ENCODE data around the gene TSPAN31. TPM values are rescaled to one million over a fixed set of nuclear protein-coding genes. Genes with fewer than 3 reads are reported as not detected.

Gene TSPAN31
- total and polyA plus RNA-seq, 2 experiments from 2014 or later = 47.2 to 70.8 TPM

GRCh38 chr12:57760347-57760982, 15.6 kb downstream of the TSPAN31 start:
- DNase-seq = no peak
- H3K27me3 ChIP-seq (replicated peaks; ENCODE audit: insufficient read depth) = peaks cover 20% of the 10 kb centered on the region

GRCh38 chr12:57761391-57761998, 16.7 kb downstream of the TSPAN31 start:
- H3K36me3 ChIP-seq (ENCODE audit: low read depth) = no peaks in the 10 kb centered on the region
- TF ChIP-seq EZH2phosphoT487 (IDR thresholded peaks at IDR 0.05; ENCODE audit: insufficient read depth, low read depth) = no peak
- no peak for TF ChIP-seq EZH2 (IDR thresholded peaks at IDR 0.05; ENCODE audit: insufficient read depth, poor library complexity, severe bottlenecking)
- no peak overlapping the region for H2AFZ ChIP-seq
- no peak overlapping the region for H3K27ac ChIP-seq
- no peaks in the 10 kb centered on the region for H4K20me1 ChIP-seq (ENCODE audit: insufficient read depth)
- peaks cover 4% of the 10 kb centered on the region; the same call in 1 of the 2 replicates for H3F3A ChIP-seq (ENCODE audit: insufficient read depth)
- no peak overlapping the region for H3K4me3 ChIP-seq
- no peaks in the 10 kb centered on the region for H3K79me2 ChIP-seq (ENCODE audit: insufficient read depth)
- no peak overlapping the region for H3K4me2 ChIP-seq (ENCODE audit: unreplicated experiment)
- no peaks in the 10 kb centered on the region for H3K9me2 ChIP-seq (ENCODE audit: insufficient read depth)
- no peaks in the 10 kb centered on the region for H3K9me3 ChIP-seq (ENCODE audit: low read depth)
- in situ Hi-C loops (cut with MboI) = no loop called here
- H3K27me3 ChIP-seq (replicated peaks; ENCODE audit: insufficient read depth) = peaks cover 19% of the 10 kb centered on the region
- DNase-seq = no peak
- WGBS, 2 experiments (ENCODE audit: low coverage in 1 of 2, low lambda C conversion rate in 2 of 2, missing lambda C conversion rate in 2 of 2) = 68 to 71% methylated on average over 4 of the region's 4 CpGs
- H3K4me1 ChIP-seq (ENCODE audit: insufficient read depth) = no peaks in the 10 kb centered on the region
- H3K9ac ChIP-seq = no peak overlapping the region

More at GRCh38 chr12:57760347-57760982, 15.6 kb downstream of the TSPAN31 start:
- H3K79me2 ChIP-seq (ENCODE audit: insufficient read depth) = no peaks in the 10 kb centered on the region
- WGBS, 2 experiments (ENCODE audit: low coverage in 1 of 2, low lambda C conversion rate in 2 of 2, missing lambda C conversion rate in 2 of 2) = 86 to 92% methylated on average over 3 of the region's 3 CpGs
- no peaks in the 10 kb centered on the region for H3K9me2 ChIP-seq (ENCODE audit: insufficient read depth)
- H3K9me3 ChIP-seq (ENCODE audit: low read depth) = no peaks in the 10 kb centered on the region
- H3K9ac ChIP-seq = no peak overlapping the region
- H3K4me2 ChIP-seq (ENCODE audit: unreplicated experiment) = no peak overlapping the region
- in situ Hi-C loops (cut with MboI) = no loop called here
- no peaks in the 10 kb centered on the region for H4K20me1 ChIP-seq (ENCODE audit: insufficient read depth)
- H3K27ac ChIP-seq = no peak overlapping the region
- no peaks in the 10 kb centered on the region for H3K36me3 ChIP-seq (ENCODE audit: low read depth)
- H3K4me3 ChIP-seq = no peak overlapping the region
- no peak for TF ChIP-seq EZH2phosphoT487 (IDR thresholded peaks at IDR 0.05; ENCODE audit: insufficient read depth, low read depth)
- H2AFZ ChIP-seq = no peak overlapping the region
- H3F3A ChIP-seq (ENCODE audit: insufficient read depth) = no peaks in the 10 kb centered on the region
- no peaks in the 10 kb centered on the region for H3K4me1 ChIP-seq (ENCODE audit: insufficient read depth)

- H3K9me2 ChIP-seq (ENCODE audit: insufficient read depth) = no peaks in the 10 kb centered on the region
- in situ Hi-C loops (cut with MboI) = no loop called here
- no peak overlapping the region for H2AFZ ChIP-seq
- 68 to 75% methylated on average over 2 of the region's 2 CpGs for WGBS, 2 experiments (ENCODE audit: low coverage in 1 of 2, low lambda C conversion rate in 2 of 2, missing lambda C conversion rate in 2 of 2)
- H3K27ac ChIP-seq = no peak overlapping the region
- no peak for TF ChIP-seq EZH2phosphoT487 (IDR thresholded peaks at IDR 0.05; ENCODE audit: insufficient read depth, low read depth)
- no peak for TF ChIP-seq EZH2 (IDR thresholded peaks at IDR 0.05; ENCODE audit: insufficient read depth, poor library complexity, severe bottlenecking)
- no peaks in the 10 kb centered on the region for H3K9me3 ChIP-seq (ENCODE audit: low read depth)
- no peaks in the 10 kb centered on the region for H4K20me1 ChIP-seq (ENCODE audit: insufficient read depth)
- no peaks in the 10 kb centered on the region for H3K36me3 ChIP-seq (ENCODE audit: low read depth)
- H3F3A ChIP-seq (ENCODE audit: insufficient read depth) = peaks cover 4% of the 10 kb centered on the region; the same call in 1 of the 2 replicates
- H3K4me3 ChIP-seq = no peak overlapping the region
- H3K4me1 ChIP-seq (ENCODE audit: insufficient read depth) = 0 out of 2 replicates have a peak, but pooled peaks cover 8% of the 10 kb centered on the region
- H3K79me2 ChIP-seq (ENCODE audit: insufficient read depth) = no peaks in the 10 kb centered on the region
- peaks cover 15% of the 10 kb centered on the region for H3K27me3 ChIP-seq (replicated peaks; ENCODE audit: insufficient read depth)
- no peak overlapping the region for H3K9ac ChIP-seq
- no peak for DNase-seq
- H3K4me2 ChIP-seq (ENCODE audit: unreplicated experiment) = no peak overlapping the region
These were observed 17.6 kb downstream of the TSPAN31 start for GRCh38 chr12:57762463-57762862.

GRCh38 chr12:57763881-57764661, 19.2 kb downstream of the TSPAN31 start:
- Histone ChIP-seq H2AFZ (no peak overlapping the region), H3K79me2 (ENCODE audit: insufficient read depth) (no peaks in the 10 kb centered on the region), H3K4me2 (ENCODE audit: unreplicated experiment) (no peak overlapping the region), H3K4me3 (no peak overlapping the region), H3K27me3 (replicated peaks; ENCODE audit: insufficient read depth) (peaks cover 15% of the 10 kb centered on the region), H3K9me3 (ENCODE audit: low read depth) (no peaks in the 10 kb centered on the region), H3K9ac (no peak overlapping the region), H3K36me3 (ENCODE audit: low read depth) (no peaks in the 10 kb centered on the region), H3F3A (ENCODE audit: insufficient read depth) (peaks cover 4% of the 10 kb centered on the region; the same call in 1 of the 2 replicates), H4K20me1 (ENCODE audit: insufficient read depth) (no peaks in the 10 kb centered on the region), H3K27ac (no peak overlapping the region), H3K9me2 (ENCODE audit: insufficient read depth) (no peaks in the 10 kb centered on the region), H3K4me1 (ENCODE audit: insufficient read depth) (0 out of 2 replicates have a peak, but pooled peaks cover 9% of the 10 kb centered on the region)
- no peak for DNase-seq
- in situ Hi-C loops (cut with MboI) = no loop called here
- no peak for TF ChIP-seq EZH2 (IDR thresholded peaks at IDR 0.05; ENCODE audit: insufficient read depth, poor library complexity, severe bottlenecking)
- TF ChIP-seq EZH2phosphoT487 (IDR thresholded peaks at IDR 0.05; ENCODE audit: insufficient read depth, low read depth) = no peak
- 83 to 84% methylated on average over 6 of the region's 6 CpGs for WGBS, 2 experiments (ENCODE audit: low coverage in 1 of 2, low lambda C conversion rate in 2 of 2, missing lambda C conversion rate in 2 of 2)

Data from GM23248 (cell line).